ENCODE data around the gene PLCB1. TPM values are rescaled to one million over a fixed set of nuclear protein-coding genes. Genes with fewer than 3 reads are reported as not detected.

PLCB1 gene
- total and polyA plus RNA-seq, 10 of the 15 experiments (the other 5 are each of a cell fraction or from before 2014, with no cell fraction given): 0.05 to 5.3 (median 0.17) TPM; not detected in 1

DNA sequence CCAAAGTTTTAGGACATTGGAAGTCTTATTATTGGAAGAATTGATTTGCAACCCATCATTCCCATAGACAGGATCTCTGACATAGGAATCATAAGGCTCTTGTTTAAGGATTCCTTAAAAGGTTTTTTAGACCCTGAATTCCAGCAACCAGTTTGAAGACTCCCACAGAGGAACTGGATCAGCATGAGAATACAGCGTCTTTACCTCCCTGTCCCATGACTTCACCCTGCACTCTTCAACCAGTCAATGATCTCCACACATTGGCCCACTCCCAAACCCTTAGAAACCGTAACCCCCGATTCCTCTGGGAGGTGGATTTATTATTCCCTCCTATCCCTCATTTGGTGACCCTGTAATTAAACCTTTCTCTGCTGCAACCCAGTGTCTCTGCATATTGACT is 786.1 kb downstream of the PLCB1 start:
- H3K27me3 ChIP-seq (replicated peaks in 1 of 2; ENCODE audit: control insufficient read depth in 2 of 2, insufficient read depth in 2 of 2, low read length in 1 of 2): no peaks in the 10 kb centered on the region
- intact Hi-C loops (cut with micrococcal nuclease; ENCODE audit: unreplicated experiment) (no loop called here), in situ Hi-C loops (cut with MboI) (no loop called here)
- ATAC-seq: no peak
- H3K27ac ChIP-seq (ENCODE audit: control insufficient read depth, insufficient read depth): no peak overlapping the region
- ChIA-PET POLR2A (no interaction called here), SMC1A (ENCODE audit: uncharacterized antibody, unreplicated experiment) (no interaction called here), RAD21 (ENCODE audit: unreplicated experiment) (no interaction called here), CTCF (no interaction called here)
- H3K79me2 ChIP-seq (ENCODE audit: control insufficient read depth, insufficient read depth, low read length): no peaks in the 10 kb centered on the region
- no peak overlapping the region for H3K9ac ChIP-seq (ENCODE audit: control insufficient read depth, insufficient read depth, low read length)
- H2AFZ ChIP-seq (ENCODE audit: control insufficient read depth, low read depth, low read length): no peak overlapping the region
- no peaks in the 10 kb centered on the region for H3K9me3 ChIP-seq (replicated peaks; ENCODE audit: control insufficient read depth, insufficient read depth, low read length)
- H4K20me1 ChIP-seq (ENCODE audit: control insufficient read depth, insufficient read depth): no peaks in the 10 kb centered on the region
- H3K4me1 ChIP-seq (ENCODE audit: control insufficient read depth, insufficient read depth, low read length): no peaks in the 10 kb centered on the region
- no peak for FAIRE-seq
- DNase-seq (ENCODE audit: low read depth, low spot score): no peak
- TF ChIP-seq ZNF384 (IDR thresholded peaks at IDR 0.05; ENCODE audit: borderline replicate concordance, low read depth, low read length): no peak
- 0% methylated on average over 3 of the region's 3 CpGs for WGBS (ENCODE audit: insufficient coverage, insufficient replicate concordance, low lambda C conversion rate, missing lambda C conversion rate)
- no peaks in the 10 kb centered on the region for H3K36me3 ChIP-seq (ENCODE audit: control insufficient read depth in 2 of 2, insufficient read depth in 2 of 2, low read length in 1 of 2)
- no TSS peak for BruUV-seq (replicated peaks)
- no peak overlapping the region for H3K4me3 ChIP-seq
- H3K4me2 ChIP-seq (ENCODE audit: control insufficient read depth, insufficient read depth): no peak overlapping the region

DNA sequence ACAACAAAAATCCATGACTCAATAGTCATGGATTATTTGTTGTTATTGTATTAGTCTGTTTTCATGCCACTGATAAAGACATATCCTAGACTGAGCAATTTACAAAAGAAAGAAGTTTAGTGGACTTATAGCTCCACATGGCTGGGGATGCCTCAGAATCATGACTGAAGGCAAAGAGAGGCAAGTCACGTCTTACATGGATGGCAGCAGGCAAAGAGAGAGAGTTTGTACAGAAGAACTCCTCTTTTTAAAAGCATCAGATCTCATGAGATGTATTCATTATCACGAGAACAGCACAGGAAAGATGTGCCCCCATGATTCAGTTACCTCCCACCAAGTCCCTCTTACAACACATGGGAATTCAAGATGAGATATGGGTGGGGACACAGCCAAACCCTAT is 792.5 kb downstream of the PLCB1 start:
- ATAC-seq (no peak), DNase-seq (ENCODE audit: low read depth, low spot score) (no peak), FAIRE-seq (no peak)
- H3K4me1 ChIP-seq (ENCODE audit: control insufficient read depth, insufficient read depth, low read length): no peaks in the 10 kb centered on the region
- TF ChIP-seq POLR2A (IDR thresholded peaks at IDR 0.05; ENCODE audit: low read depth, low read length) (no peak), BMI1 (IDR thresholded peaks at IDR 0.05; ENCODE audit: borderline replicate concordance) (no peak)
- H3K9ac ChIP-seq (ENCODE audit: control insufficient read depth, insufficient read depth, low read length): no peak overlapping the region
- POLR2A ChIA-PET: no interaction called here
- SMC1A ChIA-PET (ENCODE audit: uncharacterized antibody, unreplicated experiment): no interaction called here
- in situ Hi-C loops (cut with MboI): no loop called here
- intact Hi-C loops (cut with micrococcal nuclease; ENCODE audit: unreplicated experiment): no loop called here
- no peak overlapping the region for H3K27ac ChIP-seq (ENCODE audit: control insufficient read depth, insufficient read depth)
- H3K36me3 ChIP-seq (ENCODE audit: control insufficient read depth in 2 of 2, insufficient read depth in 2 of 2, low read length in 1 of 2): no peaks in the 10 kb centered on the region
- H3K4me2 ChIP-seq (ENCODE audit: control insufficient read depth, insufficient read depth): no peak overlapping the region
- no peak overlapping the region for H2AFZ ChIP-seq (ENCODE audit: control insufficient read depth, low read depth, low read length)
- RAD21 ChIA-PET (ENCODE audit: unreplicated experiment): no interaction called here
- H3K9me3 ChIP-seq (replicated peaks; ENCODE audit: control insufficient read depth, insufficient read depth, low read length): no peaks in the 10 kb centered on the region
- no peaks in the 10 kb centered on the region for H3K79me2 ChIP-seq (ENCODE audit: control insufficient read depth, insufficient read depth, low read length)
- WGBS (ENCODE audit: insufficient coverage, insufficient replicate concordance, low lambda C conversion rate, missing lambda C conversion rate): 3% methylated on average over 2 of the region's 2 CpGs
- CTCF ChIA-PET: no interaction called here
- H3K27me3 ChIP-seq (replicated peaks in 1 of 2; ENCODE audit: control insufficient read depth in 2 of 2, insufficient read depth in 2 of 2, low read length in 1 of 2): no peaks in the 10 kb centered on the region
- H4K20me1 ChIP-seq (ENCODE audit: control insufficient read depth, insufficient read depth): no peaks in the 10 kb centered on the region
- no peak overlapping the region for H3K4me3 ChIP-seq
- BruUV-seq (replicated peaks): no TSS peak
